PFSK-1 (cell line): ENCODE results near the gene GCNT3.

Experiments used
- POLR2AphosphoS5 ChIP-seq: IDR thresholded peaks from 2 replicates; pipeline ENCODE4 v1.6.1; 2012; ENCODE audit warnings: low read depth, mild to moderate bottlenecking, control low read depth, low read length, moderate library complexity
- REST ChIP-seq, 2 experiments: IDR thresholded peaks; 2 replicates each; pipeline versions ENCODE4 v1.6.1 to v1.8.0; 2011 to 2012; ENCODE audit warnings: low read depth in 2 of 2, low read length in 2 of 2, control low read depth in 1 of 2, inconsistent platforms in 1 of 2, mild to moderate bottlenecking in 1 of 2, moderate library complexity in 1 of 2; ENCODE audit not compliant: insufficient read depth in 1 of 2
- TAF1 ChIP-seq: IDR thresholded peaks from 2 replicates; pipeline ENCODE4 v1.6.1; 2012; ENCODE audit warnings: low read length, control low read depth, borderline replicate concordance; ENCODE audit not compliant: insufficient read depth

DNA sequence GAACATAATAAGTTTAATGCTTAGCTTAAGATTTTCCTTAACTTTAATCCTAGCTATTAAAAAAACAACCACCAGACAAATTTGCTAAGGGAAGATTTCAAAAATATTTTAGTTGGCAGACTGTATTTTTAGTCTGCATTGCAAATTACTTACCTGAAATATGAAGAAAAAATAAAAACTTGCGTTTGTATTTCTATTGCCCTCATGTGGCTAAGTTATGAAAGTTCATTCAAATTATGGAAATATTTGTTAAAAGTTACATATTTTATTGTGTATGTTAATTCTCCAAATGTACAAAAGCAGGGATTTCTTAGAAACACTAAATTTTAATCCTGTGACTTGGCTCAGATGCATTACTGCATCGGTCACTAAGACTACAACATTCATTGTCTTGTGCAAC lies 30.8 kb downstream of the GCNT3 start:
- TF ChIP-seq REST (IDR thresholded peaks at IDR 0.05; ENCODE audit: insufficient read depth in 1 of 2, low read depth in 2 of 2, low read length in 2 of 2) (no peak), POLR2AphosphoS5 (no peak), TAF1 (no peak)
